Stimulated activated naive CD8-positive, alpha-beta T cell treated with anti-CD3 and anti-CD28 coated beads, Interleukin-15, amount 100 ng/mL, for 72 hours (primary cell): ENCODE measurements around the gene SGMS2.

ENCODE experiments used
- ATAC-seq: fragments of 150-1000 bp; cut with Tn5 transposase; 2 replicates; pipeline ENCODE4 v1.10.0; 2021; ENCODE audit warnings: mild to moderate bottlenecking, moderate library complexity
- DNase-seq, 2 donors: peaks; one replicate each; pipeline ENCODE4 v3.0.0; 2021 to 2022
- H3K27ac Mint-ChIP-seq, 2 donors: one replicate each; pipeline ENCODE4 v1.8.0; 2022; ENCODE audit warnings: mild to moderate bottlenecking in 2 of 2, mixed read lengths in 2 of 2, moderate library complexity in 2 of 2
- H3K27me3 Mint-ChIP-seq: one replicate; pipeline ENCODE4 v1.8.0; 2022; ENCODE audit warnings: mixed read lengths
- H3K4me1 Mint-ChIP-seq: one replicate; pipeline ENCODE4 v1.8.0; 2022; ENCODE audit warnings: mild to moderate bottlenecking, mixed read lengths
- H3K4me3 Mint-ChIP-seq, 2 donors: one replicate each; pipeline ENCODE4 v1.8.0; 2022; ENCODE audit warnings: mild to moderate bottlenecking in 2 of 2, mixed read lengths in 2 of 2, moderate library complexity in 1 of 2
- H3K9me3 Mint-ChIP-seq, 2 donors: one replicate each; pipeline ENCODE4 v1.8.0; 2022; ENCODE audit warnings: mixed read lengths in 2 of 2

Gene SGMS2

DNA sequence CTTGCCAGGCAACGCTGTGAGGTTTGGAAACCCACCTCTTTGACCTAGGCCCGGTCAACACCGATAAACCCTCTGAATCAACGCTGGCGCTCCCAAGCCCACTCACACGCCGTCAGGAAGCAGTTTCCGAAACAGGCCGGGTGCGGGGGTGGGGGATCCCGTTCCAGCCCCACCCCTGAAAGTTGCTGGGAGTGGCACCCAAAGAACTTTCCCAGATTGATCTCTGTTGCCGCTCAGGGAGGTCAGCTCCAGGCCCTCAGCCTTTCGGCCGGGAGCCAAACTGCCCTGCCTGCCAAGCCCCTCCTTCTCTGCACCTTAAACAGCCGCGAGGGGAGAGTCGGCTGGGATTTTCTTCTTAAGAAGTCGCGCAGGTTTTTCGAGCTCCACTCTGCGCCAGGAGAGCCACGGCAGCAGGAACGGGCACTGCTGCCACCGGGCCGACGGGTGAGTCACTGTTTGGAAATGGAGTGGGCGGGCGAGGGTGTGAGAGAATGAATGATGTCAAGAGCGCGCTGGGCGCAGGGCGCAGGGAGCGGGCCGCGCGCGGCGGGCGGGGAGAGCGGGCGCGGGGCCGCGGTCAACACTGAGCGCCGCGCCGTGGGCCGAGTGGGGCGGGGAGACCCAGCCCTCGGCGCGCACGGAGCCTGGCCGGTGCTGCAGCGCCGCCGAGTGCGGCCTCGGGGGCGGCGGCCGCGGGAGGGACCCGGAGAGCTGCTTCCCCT is at the start of gene SGMS2:
SGMS2 (plus strand) TSS at position 583 of the 722 bp plus-strand sequence. CDS start 70,622 bp downstream, outside the sequence.
- H3K9me3 Mint-ChIP-seq: no peaks in the 10 kb centered on the region
- DNase-seq (peak; percentile 58 to 74), ATAC-seq (peak; percentile 90)

DNA sequence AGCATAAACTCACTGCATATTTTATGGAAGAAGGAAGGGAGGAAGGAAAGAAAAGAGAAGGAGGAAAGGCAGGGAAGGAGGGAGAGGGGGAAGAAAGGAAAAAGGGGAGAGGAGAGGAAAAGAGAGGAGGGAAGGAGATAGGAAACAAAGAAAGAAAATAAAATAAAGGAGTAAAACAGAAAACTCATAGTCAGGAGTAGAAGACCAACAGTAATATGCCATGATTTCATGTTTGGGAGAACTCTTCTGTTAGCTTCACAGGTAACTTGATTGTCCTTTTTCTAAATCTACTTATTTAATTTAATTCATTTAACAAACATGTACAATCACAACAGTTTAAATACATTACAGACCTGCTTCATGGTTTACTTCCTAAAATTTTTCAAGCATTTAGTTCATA is 46.8 kb upstream of the SGMS2 start:
- Mint-ChIP-seq H3K27ac (no peak overlapping the region), H3K9me3 (peaks cover 0 to 14% of the 10 kb centered on the region in 2 donors), H3K4me1 (no peaks in the 10 kb centered on the region), H3K4me3 (no peak overlapping the region), H3K27me3 (peaks cover 23% of the 10 kb centered on the region)
- ATAC-seq (no peak), DNase-seq (no peak)

More for the DNA sequence above, at the start of gene SGMS2:
- peak within 1 kb of the TSS; percentile 86 to 89 for H3K4me3 Mint-ChIP-seq
- H3K4me1 Mint-ChIP-seq: peaks cover 15% of the 10 kb centered on the region
- H3K27ac Mint-ChIP-seq: peak within 1 kb of the TSS; percentile 14 to 77
- peaks cover 65% of the 10 kb centered on the region for H3K27me3 Mint-ChIP-seq

DNA sequence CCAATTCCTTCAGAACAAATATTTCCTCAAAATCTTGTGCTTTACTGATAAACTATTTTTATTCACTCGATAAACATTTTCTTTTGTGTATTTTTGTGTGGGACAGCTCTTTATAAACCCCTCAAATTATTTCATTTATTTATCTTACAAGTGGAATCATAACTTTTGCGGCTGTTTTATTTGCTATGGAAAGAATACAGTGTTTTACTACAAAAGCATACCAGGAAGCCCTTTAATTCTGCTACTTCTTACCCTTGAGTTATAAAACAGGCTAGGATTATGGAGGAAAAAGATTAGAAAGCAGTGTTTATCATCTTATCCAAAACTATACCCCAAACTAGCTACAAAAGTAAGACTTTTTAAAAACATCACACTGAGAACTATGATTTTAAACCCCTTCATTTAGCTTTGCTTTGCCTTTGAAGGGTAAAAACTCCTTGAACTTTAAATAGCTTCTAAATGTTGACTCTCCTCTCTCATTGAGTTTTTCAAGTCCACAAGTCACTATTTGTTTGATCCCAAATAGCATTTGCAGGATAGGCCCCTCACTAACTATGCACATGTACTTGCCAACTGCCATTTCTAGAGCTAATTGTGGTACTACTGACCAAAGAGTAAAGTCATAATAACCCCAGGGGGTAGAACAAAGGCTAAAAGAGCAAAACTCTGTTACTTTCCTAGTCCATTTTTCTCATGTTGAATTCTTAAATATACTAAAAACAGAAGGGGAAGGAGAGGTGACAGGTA is 45.8 kb upstream of the SGMS2 start:
- H3K4me1 Mint-ChIP-seq: no peaks in the 10 kb centered on the region
- ATAC-seq: no peak
- peaks cover 0 to 14% of the 10 kb centered on the region in 2 donors for H3K9me3 Mint-ChIP-seq
- peaks cover 23% of the 10 kb centered on the region for H3K27me3 Mint-ChIP-seq
- no peak overlapping the region for H3K27ac Mint-ChIP-seq
- no peak overlapping the region for H3K4me3 Mint-ChIP-seq
- no peak for DNase-seq

DNA sequence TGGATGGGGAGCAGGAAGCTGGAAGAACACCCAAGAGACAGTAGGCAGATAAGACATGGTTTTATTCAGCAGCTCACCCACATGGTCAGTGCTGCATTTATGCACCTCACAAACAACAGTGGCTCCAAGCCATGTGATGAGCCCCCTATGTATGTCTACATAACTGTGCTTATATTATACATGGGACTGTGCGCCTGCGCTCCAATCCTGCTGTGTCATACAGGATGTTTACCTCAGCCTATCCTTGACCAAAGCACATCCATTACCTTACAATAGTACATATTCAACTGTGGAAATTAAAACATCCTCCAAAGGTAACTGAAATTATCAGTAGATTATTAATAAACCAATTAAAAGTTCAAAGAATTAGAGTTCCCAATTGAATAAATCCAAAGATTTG is 44.1 kb upstream of the SGMS2 start:
- Mint-ChIP-seq H3K27ac (no peak overlapping the region), H3K4me1 (no peaks in the 10 kb centered on the region), H3K9me3 (peaks cover 0 to 14% of the 10 kb centered on the region in 2 donors), H3K27me3 (peaks cover 23% of the 10 kb centered on the region), H3K4me3 (no peak overlapping the region)
- no peak for DNase-seq
- no peak for ATAC-seq

DNA sequence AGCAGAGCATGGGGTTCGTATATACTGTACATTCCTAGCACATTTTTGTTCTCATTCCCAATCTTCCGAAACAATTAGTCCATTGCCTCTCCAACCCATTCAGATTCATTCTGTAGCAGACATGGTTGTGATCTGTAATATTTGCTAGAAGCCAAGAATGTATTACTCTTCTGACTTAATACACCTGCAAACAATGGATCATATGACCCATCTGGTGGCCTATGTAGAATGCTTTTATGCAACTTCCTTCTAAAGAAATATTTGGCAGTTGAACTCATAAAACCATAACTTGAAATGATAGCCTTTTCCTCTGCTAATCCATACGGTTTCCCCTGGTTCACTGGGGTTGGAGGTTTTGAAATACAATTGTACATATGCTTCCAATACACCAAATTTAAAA is 32.8 kb upstream of the SGMS2 start:
- Mint-ChIP-seq H3K27me3 (peaks cover 12% of the 10 kb centered on the region), H3K4me3 (no peak overlapping the region), H3K4me1 (no peaks in the 10 kb centered on the region), H3K27ac (no peak overlapping the region), H3K9me3 (peaks cover 5 to 6% of the 10 kb centered on the region in 2 donors)
- no peak for DNase-seq
- ATAC-seq: no peak

DNA sequence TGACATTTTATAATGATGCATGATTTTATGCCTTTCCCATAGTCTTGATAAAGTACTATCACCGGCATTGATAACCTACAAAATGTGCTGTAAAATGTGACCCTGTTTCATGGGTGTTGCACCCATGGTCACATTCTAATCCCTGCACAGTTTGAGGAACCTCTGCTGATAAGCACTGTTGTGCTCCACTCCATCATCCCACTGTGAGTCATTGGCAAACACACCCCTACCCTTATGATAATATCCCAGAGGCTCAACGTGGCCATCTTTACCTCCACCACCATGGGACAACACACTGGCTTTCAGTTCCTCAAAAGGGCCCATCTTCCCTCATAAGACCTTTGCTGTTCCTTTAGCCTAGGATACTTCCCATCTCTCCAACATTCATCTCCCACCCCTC is 32.0 kb upstream of the SGMS2 start:
- no peak for ATAC-seq
- no peaks in the 10 kb centered on the region for H3K4me1 Mint-ChIP-seq
- peaks cover 12% of the 10 kb centered on the region for H3K27me3 Mint-ChIP-seq
- H3K4me3 Mint-ChIP-seq: no peak overlapping the region
- no peak overlapping the region for H3K27ac Mint-ChIP-seq
- no peak for DNase-seq
- no peaks in the 10 kb centered on the region for H3K9me3 Mint-ChIP-seq

DNA sequence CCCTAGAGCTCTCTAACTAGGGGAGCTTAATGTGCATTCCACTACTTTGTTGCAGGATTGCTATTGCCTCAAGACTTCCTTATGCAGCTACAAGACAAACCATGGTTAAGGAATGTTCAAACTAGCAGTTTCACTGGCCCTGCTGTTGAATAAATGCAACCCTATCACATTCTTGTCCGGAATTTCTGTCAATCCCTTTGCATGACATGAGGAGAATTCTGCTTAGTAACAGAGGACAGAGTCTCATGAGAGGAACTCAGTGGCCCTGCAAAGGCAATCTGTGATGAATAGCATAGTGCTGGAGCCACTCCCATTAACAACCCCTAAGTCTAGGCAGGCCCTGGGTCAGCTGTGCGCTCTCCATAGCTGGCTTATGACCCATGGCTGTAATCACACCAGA is 30.7 kb upstream of the SGMS2 start:
- Mint-ChIP-seq H3K27ac (no peak overlapping the region), H3K27me3 (peaks cover 19% of the 10 kb centered on the region)
- no peak for ATAC-seq

DNA sequence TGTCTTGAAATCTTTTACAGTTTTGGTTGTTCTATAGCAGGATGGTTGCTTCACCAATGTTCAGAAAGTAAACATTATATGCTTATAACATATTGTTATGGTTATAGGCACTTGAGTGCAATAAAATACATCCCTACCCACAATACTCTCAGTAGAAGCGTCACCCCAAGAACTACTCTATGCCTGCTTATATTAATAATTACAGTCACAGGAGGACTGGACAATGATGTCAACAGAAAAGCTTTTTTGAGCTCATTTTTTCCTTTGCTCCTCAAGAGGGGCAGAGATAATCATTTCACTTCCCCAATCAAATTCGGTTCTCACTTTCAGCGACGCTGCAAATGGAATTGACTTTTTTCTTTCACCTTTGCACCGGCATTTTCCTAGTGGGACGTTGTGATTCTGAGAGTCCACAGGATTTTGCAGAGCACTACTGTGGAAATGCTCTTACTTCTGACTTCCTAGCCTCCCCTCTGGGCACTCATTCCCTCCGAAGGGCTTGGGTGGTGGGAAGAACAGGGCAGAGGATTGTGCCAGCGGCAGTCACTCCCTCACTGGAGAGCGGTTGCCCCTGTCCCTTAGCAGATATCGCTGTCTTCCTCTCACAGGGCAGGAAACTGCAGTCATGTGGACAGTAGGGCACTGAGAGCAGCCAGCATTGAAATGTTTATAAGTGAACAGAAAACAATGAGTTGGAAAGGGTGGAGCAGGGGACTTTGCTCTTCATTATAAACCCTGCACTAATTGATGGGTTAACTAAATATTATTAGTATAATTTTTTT is 24.9 kb upstream of the SGMS2 start:
- Mint-ChIP-seq H3K9me3 (no peaks in the 10 kb centered on the region), H3K27me3 (peaks cover 20% of the 10 kb centered on the region)

More for the DNA sequence above, 30.7 kb upstream of the SGMS2 start:
- Mint-ChIP-seq H3K4me1 (no peaks in the 10 kb centered on the region), H3K9me3 (no peaks in the 10 kb centered on the region), H3K4me3 (no peak overlapping the region)
- DNase-seq: no peak

DNA sequence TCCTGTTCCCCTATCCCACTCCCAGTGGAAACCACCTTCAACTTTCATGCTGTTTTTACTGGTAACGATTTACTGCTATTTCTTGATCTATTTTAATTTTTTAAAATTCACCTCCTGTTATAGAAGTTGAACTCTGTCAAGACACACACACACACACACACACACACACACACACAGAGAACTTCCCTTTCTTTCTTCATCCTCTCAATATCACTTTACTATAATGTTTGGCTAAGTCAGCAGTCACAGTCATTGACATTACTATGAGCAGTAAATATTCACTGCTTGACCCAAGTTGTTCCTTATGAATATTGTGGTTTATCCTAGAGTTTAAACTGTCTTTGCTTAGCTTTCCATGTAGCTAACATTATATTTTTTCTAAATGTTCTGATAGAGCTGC is 24.0 kb upstream of the SGMS2 start:
- H3K27me3 Mint-ChIP-seq: peaks cover 16% of the 10 kb centered on the region

More for the DNA sequence above, 24.9 kb upstream of the SGMS2 start:
- ATAC-seq (no peak), DNase-seq (no peak)
- no peak overlapping the region for H3K27ac Mint-ChIP-seq
- H3K4me1 Mint-ChIP-seq: no peaks in the 10 kb centered on the region
- no peak overlapping the region for H3K4me3 Mint-ChIP-seq

DNA sequence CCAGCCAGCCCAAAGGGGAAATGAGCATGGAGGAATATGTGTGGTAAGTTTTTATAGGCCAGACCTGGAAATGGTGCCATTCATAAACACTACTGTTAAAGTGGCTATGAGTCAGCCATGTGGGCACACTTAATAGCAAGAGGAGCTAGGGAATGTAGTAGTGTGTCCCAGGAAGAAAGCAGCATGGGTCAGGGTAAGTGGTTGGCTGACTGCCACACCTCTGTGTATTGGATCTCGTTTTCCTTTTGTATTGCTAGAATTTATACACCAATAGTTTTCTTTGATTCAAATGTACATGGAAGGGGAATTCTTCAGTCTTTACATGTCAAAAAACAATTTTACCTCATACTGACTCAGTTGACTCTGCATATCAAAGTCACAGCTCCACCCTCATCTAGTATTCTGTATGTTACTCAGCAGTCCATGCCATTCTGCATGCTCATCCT is 22.9 kb upstream of the SGMS2 start:
- DNase-seq: no peak
- peaks cover 8% of the 10 kb centered on the region for H3K27me3 Mint-ChIP-seq
- no peak overlapping the region for H3K4me3 Mint-ChIP-seq
- H3K4me1 Mint-ChIP-seq: no peaks in the 10 kb centered on the region
- no peaks in the 10 kb centered on the region for H3K9me3 Mint-ChIP-seq
- no peak overlapping the region for H3K27ac Mint-ChIP-seq
- ATAC-seq: no peak

More for the DNA sequence above, 24.0 kb upstream of the SGMS2 start:
- no peaks in the 10 kb centered on the region for H3K4me1 Mint-ChIP-seq
- H3K4me3 Mint-ChIP-seq: no peak overlapping the region
- H3K27ac Mint-ChIP-seq: no peak overlapping the region
- DNase-seq (no peak), ATAC-seq (no peak)
- no peaks in the 10 kb centered on the region for H3K9me3 Mint-ChIP-seq

DNA sequence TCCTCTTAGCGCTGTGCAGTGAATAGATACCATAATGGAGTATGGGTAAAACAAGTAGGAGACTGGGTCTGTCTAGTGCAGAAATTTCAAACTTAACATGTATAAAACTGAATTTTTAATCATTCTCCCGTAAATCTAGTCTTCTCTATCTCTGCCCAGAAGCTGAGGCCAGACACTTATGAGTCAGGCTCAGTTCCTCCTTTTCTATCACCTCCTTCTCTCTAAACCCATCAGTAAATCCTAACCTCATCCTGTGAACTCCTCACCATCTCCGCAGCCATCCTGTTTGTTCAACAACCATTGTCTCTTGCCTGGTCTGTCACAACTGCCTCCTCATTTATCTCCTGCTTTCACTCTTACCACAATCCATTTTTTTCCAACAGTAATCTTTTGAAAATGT is 19.8 kb upstream of the SGMS2 start:
- H3K4me3 Mint-ChIP-seq: no peak overlapping the region
- ATAC-seq: no peak

DNA sequence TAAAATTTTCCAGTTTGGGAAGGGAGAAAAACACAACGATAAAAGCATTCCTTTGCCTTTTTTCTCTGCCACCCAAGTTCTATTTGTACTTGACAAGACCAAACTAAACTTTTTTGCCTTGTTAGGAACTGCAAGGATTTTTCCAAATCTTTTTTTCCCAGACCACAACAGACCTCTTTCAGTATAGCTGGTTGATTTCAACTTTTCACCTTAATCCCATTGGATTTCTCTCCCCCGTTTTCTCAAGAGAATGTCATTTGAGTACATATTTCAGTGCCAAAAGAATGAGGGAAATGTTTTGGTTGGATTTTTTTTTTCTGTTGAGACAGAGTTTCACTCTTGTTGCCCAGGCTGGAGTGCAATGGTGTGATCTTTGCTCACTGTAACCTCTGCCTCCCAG is 18.5 kb upstream of the SGMS2 start:
- no peak overlapping the region for H3K4me3 Mint-ChIP-seq
- H3K27ac Mint-ChIP-seq: no peak overlapping the region
- no peaks in the 10 kb centered on the region for H3K4me1 Mint-ChIP-seq
- ATAC-seq: no peak
- DNase-seq: no peak
- H3K9me3 Mint-ChIP-seq: no peaks in the 10 kb centered on the region
- peaks cover 8% of the 10 kb centered on the region for H3K27me3 Mint-ChIP-seq

More for the DNA sequence above, 19.8 kb upstream of the SGMS2 start:
- Mint-ChIP-seq H3K27ac (no peak overlapping the region), H3K4me1 (no peaks in the 10 kb centered on the region), H3K27me3 (no peaks in the 10 kb centered on the region), H3K9me3 (no peaks in the 10 kb centered on the region)
- no peak for DNase-seq

DNA sequence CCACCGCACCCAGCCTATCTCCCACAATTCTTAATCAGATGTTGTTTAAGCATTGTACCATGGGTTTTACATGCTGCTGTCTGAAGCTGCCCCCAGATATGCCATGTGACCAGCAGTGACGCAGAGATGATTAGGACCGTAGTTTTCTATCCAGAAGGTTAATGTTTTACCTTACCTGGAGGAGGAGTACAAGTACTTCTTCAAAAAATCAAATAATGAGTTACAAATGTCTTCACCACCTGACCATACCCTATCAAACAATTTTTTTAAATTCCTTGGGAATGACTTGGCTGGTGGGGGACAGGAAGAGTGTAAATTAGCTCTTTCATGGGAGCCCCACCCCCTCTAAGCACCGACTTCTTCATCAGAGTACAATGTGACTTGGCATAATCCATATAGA is 16.2 kb upstream of the SGMS2 start:
- H3K4me3 Mint-ChIP-seq: no peak overlapping the region
- no peaks in the 10 kb centered on the region for H3K4me1 Mint-ChIP-seq
- H3K27me3 Mint-ChIP-seq: peaks cover 8% of the 10 kb centered on the region
- no peaks in the 10 kb centered on the region for H3K9me3 Mint-ChIP-seq
- ATAC-seq (no peak), DNase-seq (no peak)
- H3K27ac Mint-ChIP-seq: no peak overlapping the region

DNA sequence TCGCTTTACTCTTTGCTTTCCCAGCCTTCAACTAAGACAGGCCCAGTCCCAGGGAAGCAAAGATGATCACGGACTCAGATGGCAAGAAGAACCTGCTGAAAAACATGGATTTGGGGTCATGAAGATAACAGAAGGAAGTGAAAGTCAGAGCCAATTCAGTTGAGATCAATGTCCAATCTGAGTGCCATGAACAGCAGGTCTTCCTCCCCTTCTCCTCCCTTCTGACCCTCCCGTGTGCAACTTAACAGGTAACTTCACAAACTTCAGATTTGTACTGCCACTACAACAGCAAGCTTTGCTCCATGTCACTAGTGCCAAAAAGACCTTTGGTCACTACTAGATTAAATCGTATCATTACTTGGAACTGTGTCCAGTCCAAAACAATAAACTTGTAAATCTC is 15.5 kb upstream of the SGMS2 start:
- no peak overlapping the region for H3K4me3 Mint-ChIP-seq
- H3K27ac Mint-ChIP-seq: no peak overlapping the region
- peaks cover 8% of the 10 kb centered on the region for H3K27me3 Mint-ChIP-seq
- no peaks in the 10 kb centered on the region for H3K4me1 Mint-ChIP-seq
- DNase-seq: no peak
- H3K9me3 Mint-ChIP-seq: no peaks in the 10 kb centered on the region
- no peak for ATAC-seq

DNA sequence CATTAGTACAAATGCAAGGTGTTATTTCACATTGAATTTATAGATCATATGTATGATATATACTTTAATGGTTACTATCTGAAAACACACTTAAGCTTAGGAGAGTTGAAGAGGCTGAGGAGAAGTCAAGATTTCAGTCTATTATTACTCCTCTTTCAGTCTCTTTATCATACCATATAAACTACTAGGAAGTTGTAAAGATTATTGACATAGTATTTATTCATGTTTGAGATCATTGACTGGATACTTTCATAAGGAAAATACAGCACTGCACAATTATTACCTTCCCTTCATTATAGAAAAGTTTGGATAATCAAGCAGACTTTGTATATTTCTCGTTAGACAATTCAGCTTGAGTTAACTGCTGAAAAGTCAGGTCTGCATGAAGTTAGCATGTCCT is 10.0 kb upstream of the SGMS2 start:
- Mint-ChIP-seq H3K4me1 (no peaks in the 10 kb centered on the region), H3K9me3 (no peaks in the 10 kb centered on the region), H3K27ac (no peak overlapping the region), H3K27me3 (peaks cover 8% of the 10 kb centered on the region), H3K4me3 (no peak overlapping the region)
- ATAC-seq: no peak
- DNase-seq: no peak

DNA sequence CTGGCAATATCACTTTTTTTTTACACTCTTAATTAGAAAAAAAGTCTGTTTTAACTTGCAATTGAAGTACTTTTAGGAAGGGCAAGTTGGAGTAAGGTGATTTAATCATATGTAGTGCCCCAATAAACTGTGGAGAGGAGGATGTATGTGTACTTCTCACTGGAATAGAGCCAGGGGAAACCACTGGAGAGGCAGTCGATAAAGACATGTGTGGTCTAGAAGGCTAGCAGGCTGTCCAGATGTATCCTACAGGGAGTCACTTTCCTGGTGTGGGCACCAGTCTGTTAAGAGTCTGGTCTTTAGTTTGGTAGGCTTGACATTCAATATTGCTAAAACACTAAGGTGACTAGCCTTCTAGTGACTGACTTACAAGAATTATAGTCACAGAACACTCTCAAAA is 9.6 kb upstream of the SGMS2 start:
- no peak overlapping the region for H3K4me3 Mint-ChIP-seq

More for the DNA sequence above, 9.6 kb upstream of the SGMS2 start:
- no peaks in the 10 kb centered on the region for H3K4me1 Mint-ChIP-seq
- H3K9me3 Mint-ChIP-seq: no peaks in the 10 kb centered on the region
- no peak overlapping the region for H3K27ac Mint-ChIP-seq
- no peak for ATAC-seq
- no peak for DNase-seq
- peaks cover 10% of the 10 kb centered on the region for H3K27me3 Mint-ChIP-seq
